ENCODE data around the gene SERPINA5. TPM values are rescaled to one million over a fixed set of nuclear protein-coding genes. Genes with fewer than 3 reads are reported as not detected.

The SERPINA5 gene
- total RNA-seq, 1 experiment from 2014 or later, result 3.0 TPM

GRCh38 chr14:94547726-94548125 lies 33.5 kb upstream of the SERPINA5 start:
- no peak overlapping the region for H3K4me2 ChIP-seq (ENCODE audit: low read length)
- DNase-seq (ENCODE audit: low read depth, low spot score) (no peak), ATAC-seq (no peak)
- no peak for TF ChIP-seq ZNF274 (IDR thresholded peaks at IDR 0.05; ENCODE audit: low read depth, low read length)
- RAD21 ChIA-PET (ENCODE audit: low non-redundant PET in 1 of 2, low total read pairs in 2 of 2, uncharacterized antibody in 2 of 2, unreplicated experiment in 2 of 2), result no interaction called here
- no peaks in the 10 kb centered on the region for H3K79me2 ChIP-seq (ENCODE audit: insufficient read depth, low read length)
- no peaks in the 10 kb centered on the region for H4K20me1 ChIP-seq (ENCODE audit: insufficient read depth)
- CTCF ChIA-PET, result no interaction called here
- H3K9me2 ChIP-seq (ENCODE audit: insufficient read depth), result no peaks in the 10 kb centered on the region
- intact Hi-C loops (cut with micrococcal nuclease), result loop anchor here (2.0 kb wide), 2 partner anchors 113 to 133 kb away; no protein-coding TSS in a partner anchor
- H2AFZ ChIP-seq (ENCODE audit: low read depth, low read length, poor library complexity, severe bottlenecking), result no peak overlapping the region
- POLR2A ChIA-PET, result no interaction called here
- peaks cover 0 to 14% of the 10 kb centered on the region in 2 experiments; a peak in 2 of 4 replicates for H3K4me1 ChIP-seq (ENCODE audit: control insufficient read depth in 1 of 2, insufficient read depth in 2 of 2, low read length in 2 of 2)
- H3K27me3 ChIP-seq (ENCODE audit: insufficient read depth, low read length), result no peaks in the 10 kb centered on the region
- no peak overlapping the region for H3K4me3 ChIP-seq (replicated peaks in 1 of 2; ENCODE audit: low read depth in 1 of 2, low read length in 2 of 2)
- no peak overlapping the region for H3K27ac ChIP-seq (ENCODE audit: low read depth, low read length)
- H3K9ac ChIP-seq (ENCODE audit: low read length), result no peak overlapping the region
- no peaks in the 10 kb centered on the region for H3K9me3 ChIP-seq (ENCODE audit: control insufficient read depth in 1 of 2, insufficient read depth in 1 of 2, low read depth in 1 of 2, low read length in 2 of 2)
- H3K36me3 ChIP-seq (ENCODE audit: control insufficient read depth in 1 of 2, insufficient read depth in 2 of 2, low read length in 2 of 2), result no peaks in the 10 kb centered on the region
- no TSS peak for BruUV-seq (replicated peaks)

DNA sequence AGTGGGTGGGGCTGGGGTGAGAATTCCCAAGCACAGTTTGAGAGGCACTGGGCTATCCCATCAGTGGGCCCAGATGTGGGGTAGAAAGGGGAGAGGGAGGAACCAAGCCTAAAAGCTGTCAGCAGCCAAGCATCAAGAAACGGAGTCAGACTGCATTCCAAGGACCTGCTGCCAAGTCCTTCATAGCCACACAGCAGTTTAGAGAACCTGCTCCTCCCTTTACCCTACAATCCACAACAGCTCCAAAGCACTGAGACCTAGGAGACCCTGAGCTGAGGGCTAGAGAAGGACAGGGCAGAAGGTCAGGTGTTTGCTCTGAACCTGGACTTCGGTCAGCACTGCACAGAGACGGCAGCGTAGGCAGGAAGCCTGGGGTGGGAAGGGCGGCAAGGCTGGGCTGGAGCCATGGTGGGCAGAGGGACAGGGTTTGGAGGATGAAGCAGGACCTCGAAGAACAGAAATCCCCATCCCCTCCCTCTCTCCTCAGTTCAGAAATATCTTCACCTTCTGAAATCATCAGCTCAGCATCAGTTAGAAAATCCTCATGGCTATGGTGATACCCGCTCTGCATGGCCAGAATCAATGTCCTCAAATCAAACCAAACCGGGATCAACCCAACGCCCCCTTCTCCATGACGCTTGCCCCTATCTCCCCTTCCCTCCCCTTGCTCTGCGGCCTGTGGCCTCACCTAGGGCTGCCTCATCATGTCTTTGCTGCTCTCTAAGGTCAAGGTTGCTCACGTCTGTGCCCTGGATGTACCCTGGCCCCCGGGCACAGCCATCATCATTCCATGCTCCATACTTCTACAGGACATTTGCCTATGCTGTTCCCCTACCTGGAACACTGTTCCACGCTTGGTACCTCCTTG lies 32.9 kb upstream of the SERPINA5 start:
- H4K20me1 ChIP-seq (ENCODE audit: insufficient read depth), result no peaks in the 10 kb centered on the region
- no peaks in the 10 kb centered on the region for H3K27me3 ChIP-seq (ENCODE audit: insufficient read depth, low read length)
- no peaks in the 10 kb centered on the region for H3K9me3 ChIP-seq (ENCODE audit: control insufficient read depth in 1 of 2, insufficient read depth in 1 of 2, low read depth in 1 of 2, low read length in 2 of 2)
- no peak overlapping the region for H3K4me3 ChIP-seq (replicated peaks in 1 of 2; ENCODE audit: low read depth in 1 of 2, low read length in 2 of 2)
- no TSS peak for BruUV-seq (replicated peaks)
- DNase-seq (ENCODE audit: low read depth, low spot score) (no peak), ATAC-seq (no peak)
- intact Hi-C loops (cut with micrococcal nuclease), result loop anchor here (2.0 kb wide), 2 partner anchors 114 to 132 kb away; no protein-coding TSS in a partner anchor
- H2AFZ ChIP-seq (ENCODE audit: low read depth, low read length, poor library complexity, severe bottlenecking), result no peak overlapping the region
- no peaks in the 10 kb centered on the region for H3K36me3 ChIP-seq (ENCODE audit: control insufficient read depth in 1 of 2, insufficient read depth in 2 of 2, low read length in 2 of 2)
- no peak overlapping the region for H3K27ac ChIP-seq (ENCODE audit: low read depth, low read length)
- ChIA-PET POLR2A (no interaction called here), RAD21 (ENCODE audit: low non-redundant PET in 1 of 2, low total read pairs in 2 of 2, uncharacterized antibody in 2 of 2, unreplicated experiment in 2 of 2) (interaction anchor here (1.2 to 1.4 kb wide), 3 partner anchors 114 to 125 kb away, joined by 4 to 10 read pairs (median 5); no protein-coding TSS in a partner anchor), CTCF (interaction anchor here (0.7 to 3.4 kb wide), 15 partner anchors 9 to 416 kb away, joined by 3 to 32 read pairs (median 4); no protein-coding TSS in a partner anchor)
- H3K9me2 ChIP-seq (ENCODE audit: insufficient read depth), result no peaks in the 10 kb centered on the region
- H3K9ac ChIP-seq (ENCODE audit: low read length), result no peak overlapping the region
- peaks cover 0 to 10% of the 10 kb centered on the region in 2 experiments; a peak in 2 of 4 replicates for H3K4me1 ChIP-seq (ENCODE audit: control insufficient read depth in 1 of 2, insufficient read depth in 2 of 2, low read length in 2 of 2)
- no peak overlapping the region for H3K4me2 ChIP-seq (ENCODE audit: low read length)
- no peaks in the 10 kb centered on the region for H3K79me2 ChIP-seq (ENCODE audit: insufficient read depth, low read length)
- TF ChIP-seq POLR2A (IDR thresholded peaks at IDR 0.05; ENCODE audit: borderline replicate concordance, extremely low read depth, insufficient read depth, insufficient read length), result no peak
- no peak for TF ChIP-seq SRF (IDR thresholded peaks at IDR 0.05; ENCODE audit: low read depth)
- no peak for TF ChIP-seq YY1 (IDR thresholded peaks at IDR 0.05; ENCODE audit: extremely low read depth, insufficient replicate concordance, low read depth, low read length)
- no peak for TF ChIP-seq EZH2 (IDR thresholded peaks at IDR 0.05)
- TF ChIP-seq, protein P1, sequence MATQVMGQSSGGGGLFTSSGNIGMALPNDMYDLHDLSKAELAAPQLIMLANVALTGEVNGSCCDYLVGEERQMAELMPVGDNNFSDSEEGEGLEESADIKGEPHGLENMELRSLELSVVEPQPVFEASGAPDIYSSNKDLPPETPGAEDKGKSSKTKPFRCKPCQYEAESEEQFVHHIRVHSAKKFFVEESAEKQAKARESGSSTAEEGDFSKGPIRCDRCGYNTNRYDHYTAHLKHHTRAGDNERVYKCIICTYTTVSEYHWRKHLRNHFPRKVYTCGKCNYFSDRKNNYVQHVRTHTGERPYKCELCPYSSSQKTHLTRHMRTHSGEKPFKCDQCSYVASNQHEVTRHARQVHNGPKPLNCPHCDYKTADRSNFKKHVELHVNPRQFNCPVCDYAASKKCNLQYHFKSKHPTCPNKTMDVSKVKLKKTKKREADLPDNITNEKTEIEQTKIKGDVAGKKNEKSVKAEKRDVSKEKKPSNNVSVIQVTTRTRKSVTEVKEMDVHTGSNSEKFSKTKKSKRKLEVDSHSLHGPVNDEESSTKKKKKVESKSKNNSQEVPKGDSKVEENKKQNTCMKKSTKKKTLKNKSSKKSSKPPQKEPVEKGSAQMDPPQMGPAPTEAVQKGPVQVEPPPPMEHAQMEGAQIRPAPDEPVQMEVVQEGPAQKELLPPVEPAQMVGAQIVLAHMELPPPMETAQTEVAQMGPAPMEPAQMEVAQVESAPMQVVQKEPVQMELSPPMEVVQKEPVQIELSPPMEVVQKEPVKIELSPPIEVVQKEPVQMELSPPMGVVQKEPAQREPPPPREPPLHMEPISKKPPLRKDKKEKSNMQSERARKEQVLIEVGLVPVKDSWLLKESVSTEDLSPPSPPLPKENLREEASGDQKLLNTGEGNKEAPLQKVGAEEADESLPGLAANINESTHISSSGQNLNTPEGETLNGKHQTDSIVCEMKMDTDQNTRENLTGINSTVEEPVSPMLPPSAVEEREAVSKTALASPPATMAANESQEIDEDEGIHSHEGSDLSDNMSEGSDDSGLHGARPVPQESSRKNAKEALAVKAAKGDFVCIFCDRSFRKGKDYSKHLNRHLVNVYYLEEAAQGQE (IDR thresholded peaks at IDR 0.05; ENCODE audit: low read depth), result no peak
- TF ChIP-seq CBX3 (IDR thresholded peaks at IDR 0.05; ENCODE audit: low read depth), result no peak
- TF ChIP-seq JUND (IDR thresholded peaks at IDR 0.05), result no peak
- no peak for TF ChIP-seq SIN3A (IDR thresholded peaks at IDR 0.05; ENCODE audit: low read depth)
- no peak for TF ChIP-seq TCF7L2 (IDR thresholded peaks at IDR 0.05; ENCODE audit: borderline replicate concordance, extremely low read depth, insufficient read depth, insufficient read length)
- no peak for TF ChIP-seq MAX (IDR thresholded peaks at IDR 0.05)
- TF ChIP-seq CEBPB (IDR thresholded peaks at IDR 0.05; ENCODE audit: low read depth), result no peak
- no peak for TF ChIP-seq ZNF274 (IDR thresholded peaks at IDR 0.05; ENCODE audit: low read depth, low read length)
- no peak for TF ChIP-seq POLR2AphosphoS5 (IDR thresholded peaks at IDR 0.05; ENCODE audit: low read depth, low read length)
- no peak for TF ChIP-seq EZH2phosphoT487 (IDR thresholded peaks at IDR 0.05; ENCODE audit: borderline replicate concordance)
- no peak for TF ChIP-seq RAD21 (IDR thresholded peaks at IDR 0.05; ENCODE audit: low read depth)
